Heart right ventricle (tissue), 16 donors: ENCODE measurements around the gene ARHGEF17. TPM values are rescaled to one million over a fixed set of nuclear protein-coding genes. Genes with fewer than 3 reads are reported as not detected.

Experiments used
- ATAC-seq, 8 donors: fragments of 200-7000 bp; cut with Tn5 transposase; one replicate each; pipeline ENCODE4 v1.9.1; 2020; ENCODE audit warnings: mild to moderate bottlenecking in 8 of 8, moderate library complexity in 8 of 8, moderate number of reproducible peaks in 1 of 8
- DNase-seq, 2 donors: peaks; one replicate each; pipeline ENCODE4 v3.0.0-alpha.2; 2020
- H3K27ac ChIP-seq, 10 donors: fragments of 200-600 bp; sonication (generic) in 2 of 10; one replicate each; pipeline versions ENCODE4 v1.5.0 to v1.8.0; 2020 to 2022; ENCODE audit warnings: mild to moderate bottlenecking in 3 of 10
- H3K27me3 ChIP-seq, 7 donors: fragments of 200-600 bp; one replicate each; pipeline ENCODE4 v1.8.0; 2021 to 2022; ENCODE audit warnings: mild to moderate bottlenecking in 2 of 7
- H3K36me3 ChIP-seq, 9 donors: fragments of 200-600 bp; sonication (generic) in 1 of 9; one replicate each; pipeline versions ENCODE4 v1.5.0 to v1.8.0; 2020 to 2022; ENCODE audit warnings: mild to moderate bottlenecking in 2 of 9
- H3K4me1 ChIP-seq, 9 donors: fragments of 200-600 bp; sonication (generic) in 1 of 9; one replicate each; pipeline versions ENCODE4 v1.5.0 to v1.8.0; 2020 to 2022; ENCODE audit warnings: mild to moderate bottlenecking in 4 of 9
- H3K4me3 ChIP-seq, 10 donors: fragments of 200-600 bp; sonication (generic) in 2 of 10; one replicate each; pipeline versions ENCODE4 v1.5.0 to v1.8.0; 2020 to 2022; ENCODE audit warnings: mild to moderate bottlenecking in 7 of 10, moderate library complexity in 2 of 10
- H3K9me3 ChIP-seq, 11 donors: fragments of 200-600 bp in 10 of 11; sonication (generic) in 2 of 11; one replicate each; pipeline versions ENCODE4 v1.5.0 to v1.8.0; 2013 to 2022; ENCODE audit warnings: mild to moderate bottlenecking in 2 of 11, control low read depth in 1 of 11, moderate library complexity in 1 of 11
- CTCF ChIP-seq, 9 donors: fragments of 200-600 bp; sonication (generic) in 2 of 9; IDR thresholded peaks; one replicate each; pipeline versions ENCODE4 v1.5.0 to v1.8.0; 2021 to 2022; ENCODE audit warnings: antibody characterized with exemption in 9 of 9, mild to moderate bottlenecking in 5 of 9, moderate library complexity in 1 of 9
- WGBS, 2 donors: extraction: QIAGEN DNeasy Blood & Tissue Kit; methylation state at CpG; one replicate each; pipeline ENCODE4 v1.1.7; 2013; ENCODE audit warnings: inconsistent platforms in 1 of 2; 5-methylcytosine and 5-hydroxymethylcytosine counted together
- intact Hi-C, 10 donors: fragments of 100-400 bp; cut with DNase I; formaldehyde crosslinking; loops; one replicate each; pipeline versions ENCODE4 v1.11.1 to v1.14.2; 2022
- polyA plus RNA-seq, 2 donors: library from polyadenylated mRNA; stranded (reverse); fragments of 200-250 nt; gene quantifications; one replicate each; pipeline ENCODE4 v1.2.3, GENCODE V29; 2013
- total RNA-seq, 10 donors: library from RNA; stranded (reverse); fragmentation: NEBNext Ultra II Directional in 3 of 10; extraction: Animal tissue kit (Norgen Biotek cat#: 25700) in 3 of 10; gene quantifications; one replicate each; pipeline versions ENCODE4 v1.2.1 to v1.2.4, GENCODE V29; 2021 to 2023
- donor health status: Arrhythmogenic right ventricular cardiomyopathy.
- donor health status: ischemic (EF 13 %, LVEDD 7.1; RV severe dilation, severe dysfunction).
- donor health status: healthy with polysubstance abuse.
- donor health status: DM: no; HTN: yes; CAD: no.
- donor health status: DM: no; HTN: no; CAD: no.
- donor health status: ischemic (EF 25% LVEDD 6.9; RV normal size, moderate dysfunction).
- donor health status: ischemic (EF 25% LVEDD 5.7; RV mildly dilated, moderate dysfunction).
- donor health status: healthy.
- donor health status: DM: yes; HTN: yes; CAD: no.
- donor health status: Ischemic cardiomyopathy.
- donor health status: ischemic (EF 35%, LVEDD 5.7; RV mildly dilated, moderate dysfunction).
- donor health status: nonischemic (EF 11% LVEDD 7.7; RV severe dilation, severe dysfunction).
- donor health status: DM: yes; HTN: yes; CAD: no.
- donor health status: PGD.
- donor health status: ischemic (EF 29% LVEDD 5.4; RV normal size, mild dysfunction).
- donor health status: nonischemic (EF 23%, LVEDD 6.1; RV moderate dilation, normal function).

Gene ARHGEF17
- total and polyA plus RNA-seq, 12 donors = 38.6 to 67.4 (median 51.2) TPM

GRCh38 chr11:73262851-73263495 is 45.1 kb upstream of the ARHGEF17 start:
- intact Hi-C loops = no loop called here
- ATAC-seq (no peak), DNase-seq (no peak)
- TF ChIP-seq CTCF (IDR thresholded peaks at IDR 0.05) = no peak
- Histone ChIP-seq H3K4me1 (peaks cover 8 to 44% (median 27%) of the 10 kb centered on the region in 9 donors), H3K27me3 (peaks cover 0 to 33% (median 9%) of the 10 kb centered on the region in 7 donors), H3K36me3 (no peaks in the 10 kb centered on the region), H3K9me3 (no peaks in the 10 kb centered on the region), H3K27ac (no peak overlapping the region), H3K4me3 (no peak overlapping the region)
- 79 to 80% methylated on average over 5 of the region's 5 CpGs for WGBS, 2 donors

- H3K9me3 ChIP-seq = no peaks in the 10 kb centered on the region
- no peak overlapping the region for H3K27ac ChIP-seq
- H3K4me1 ChIP-seq = peaks cover 5 to 39% (median 22%) of the 10 kb centered on the region in 9 donors
- peaks cover 0 to 33% (median 9%) of the 10 kb centered on the region in 7 donors for H3K27me3 ChIP-seq
- DNase-seq = no peak
- no peaks in the 10 kb centered on the region for H3K36me3 ChIP-seq
- 92 to 94% methylated on average over 2 of the region's 2 CpGs for WGBS, 2 donors
- no peak for ATAC-seq
- no peak for TF ChIP-seq CTCF (IDR thresholded peaks at IDR 0.05)
- no peak overlapping the region for H3K4me3 ChIP-seq
- intact Hi-C loops = no loop called here
These were observed 44.4 kb upstream of the ARHGEF17 start for GRCh38 chr11:73263640-73264039.

DNA sequence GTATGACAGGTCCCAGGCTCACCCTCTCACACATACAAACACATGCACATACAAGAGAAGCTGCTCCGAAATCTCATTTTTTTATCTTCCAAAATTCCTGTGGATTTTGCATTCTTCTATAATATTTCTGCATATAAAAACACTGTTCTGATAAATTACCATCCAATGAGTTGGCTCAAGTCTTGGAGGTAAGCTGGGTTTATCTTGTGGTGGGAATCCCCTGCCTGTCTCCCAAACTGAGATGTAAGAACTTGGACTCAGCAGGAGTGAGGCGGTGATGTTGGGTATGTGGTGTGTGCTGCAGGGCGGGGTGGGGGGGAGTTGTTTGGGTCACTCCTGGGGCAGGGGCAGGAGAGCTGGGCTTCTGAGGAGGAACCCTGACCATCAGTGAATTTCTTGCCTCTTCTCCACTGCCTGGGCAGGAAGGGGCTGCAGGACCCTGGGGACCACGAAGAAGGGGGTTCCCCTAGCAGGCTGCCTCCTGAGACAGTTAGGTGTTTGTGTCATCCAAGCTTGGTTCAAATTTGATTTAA is 42.7 kb upstream of the ARHGEF17 start:
- ATAC-seq (peak in 4 of 8 donors; percentile 6 to 43 (median 30)), DNase-seq (no peak)
- H3K36me3 ChIP-seq = no peaks in the 10 kb centered on the region
- TF ChIP-seq CTCF (IDR thresholded peaks at IDR 0.05) = no peak
- no peaks in the 10 kb centered on the region for H3K9me3 ChIP-seq
- peaks cover 5 to 55% (median 35%) of the 10 kb centered on the region in 9 donors for H3K4me1 ChIP-seq
- H3K4me3 ChIP-seq = peak overlapping the region in 1 of 10 donors; percentile 49
- intact Hi-C loops = no loop called here
- 78 to 80% methylated on average over 4 of the region's 4 CpGs for WGBS, 2 donors
- H3K27me3 ChIP-seq = peaks cover 0 to 33% (median 9%) of the 10 kb centered on the region in 7 donors
- H3K27ac ChIP-seq = peak overlapping the region in 2 of 10 donors; percentile 43 to 55

DNA sequence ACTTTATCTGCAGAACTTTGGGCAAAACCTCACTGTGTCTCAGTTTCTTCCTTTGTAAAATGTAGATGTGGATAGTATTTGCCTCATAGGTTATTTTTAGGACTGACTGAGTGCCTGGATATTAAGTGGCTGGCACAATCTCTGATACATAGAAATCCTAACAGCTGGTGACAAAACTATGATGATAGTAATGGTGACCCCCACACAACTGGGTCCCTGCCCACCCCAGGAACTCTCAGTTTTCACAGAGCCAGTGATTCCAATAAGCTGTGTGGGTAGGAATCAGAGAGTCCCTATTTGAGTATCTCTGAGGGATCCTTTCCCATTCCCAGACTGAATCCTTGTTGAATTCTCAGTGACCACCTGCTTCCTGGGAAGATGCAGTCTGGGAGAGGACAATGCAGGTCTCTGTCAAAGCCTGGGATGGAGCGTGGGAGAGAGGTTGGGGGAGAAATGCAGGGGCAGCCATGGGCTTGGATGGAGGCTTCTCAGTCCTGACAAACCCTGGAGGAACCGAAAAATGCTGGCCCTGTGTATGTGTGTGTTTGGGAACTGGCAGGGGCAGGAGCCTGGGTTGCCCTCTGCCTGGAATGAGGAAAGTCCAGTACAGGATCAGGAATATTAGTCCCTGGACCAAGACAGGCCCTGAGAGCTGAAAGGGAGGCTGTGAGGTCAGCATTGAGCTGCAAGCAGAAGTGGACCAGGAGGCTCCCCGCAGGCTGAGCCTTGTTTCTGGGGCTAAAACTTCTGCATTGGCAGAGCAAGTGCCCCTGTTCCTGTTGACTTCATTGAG is 42.0 kb upstream of the ARHGEF17 start:
- H3K27ac ChIP-seq = peak overlapping the region in 5 of 10 donors; percentile 5 to 55 (median 29)
- no peaks in the 10 kb centered on the region for H3K9me3 ChIP-seq
- peaks cover 5 to 62% (median 35%) of the 10 kb centered on the region in 9 donors for H3K4me1 ChIP-seq
- no peak for DNase-seq
- peaks cover 0 to 33% (median 9%) of the 10 kb centered on the region in 7 donors for H3K27me3 ChIP-seq
- 79 to 86% methylated on average over 3 of the region's 3 CpGs for WGBS, 2 donors
- peak; percentile 15 to 82 (median 54) for ATAC-seq
- TF ChIP-seq CTCF (IDR thresholded peaks at IDR 0.05) = no peak
- intact Hi-C loops = no loop called here
- no peaks in the 10 kb centered on the region for H3K36me3 ChIP-seq
- H3K4me3 ChIP-seq = no peak overlapping the region
